ENCODE data around the gene KRT37.

The KRT37 gene

DNA sequence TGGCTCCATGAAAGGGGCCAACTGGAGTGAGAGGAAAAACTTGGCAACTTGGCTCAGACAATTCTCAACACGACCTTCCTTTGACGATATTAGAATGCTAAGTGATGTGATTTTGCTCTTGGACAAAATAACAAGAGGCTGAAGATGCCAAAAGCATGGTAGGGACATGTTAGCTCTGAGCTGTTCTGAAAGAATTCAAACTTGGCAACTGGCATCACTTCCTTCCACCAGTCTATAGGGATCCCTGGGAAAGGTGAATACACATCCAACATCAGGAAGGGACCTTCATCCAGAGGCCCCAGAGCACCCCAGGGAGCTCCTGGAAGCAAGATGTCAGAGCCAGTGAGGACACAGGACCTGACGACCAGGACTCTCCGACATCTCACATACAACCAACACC is 4.3 kb downstream of the KRT37 start:
- H3K4me3 ChIP-seq (ENCODE audit: low read depth, low read length) = no peak overlapping the region
- no peak for TF ChIP-seq CTCF (IDR thresholded peaks at IDR 0.05; ENCODE audit: low read depth, low read length, missing control alignments)
- no peak for DNase-seq (ENCODE audit: low read depth)
- in situ Hi-C loops (cut with HindIII; ENCODE audit: low sequenced_read_pairs) = no loop called here

DNA sequence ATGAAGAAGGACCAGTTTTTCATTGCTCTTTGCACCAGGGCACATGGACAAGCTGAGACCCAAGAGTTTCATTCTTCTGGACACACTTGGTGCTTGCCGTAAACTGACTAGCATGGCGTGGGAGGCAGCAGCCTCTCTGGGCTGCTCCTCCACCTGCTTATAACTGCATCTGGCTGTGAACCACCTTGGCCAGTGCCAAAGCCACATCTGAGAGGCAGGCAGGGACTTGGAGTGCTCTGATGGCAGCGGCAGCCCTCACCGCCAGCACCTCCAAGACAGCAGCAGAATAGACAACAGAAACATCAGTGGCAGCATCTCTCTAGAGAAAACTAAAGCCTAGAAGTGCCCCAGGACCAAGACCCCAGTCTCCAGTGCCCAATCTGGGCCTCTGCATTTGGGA is 4.7 kb downstream of the KRT37 start:
- in situ Hi-C loops (cut with HindIII; ENCODE audit: low sequenced_read_pairs) = no loop called here
- no peak for DNase-seq (ENCODE audit: low read depth)
- no peak for TF ChIP-seq CTCF (IDR thresholded peaks at IDR 0.05; ENCODE audit: low read depth, low read length, missing control alignments)
- no peak overlapping the region for H3K4me3 ChIP-seq (ENCODE audit: low read depth, low read length)

DNA sequence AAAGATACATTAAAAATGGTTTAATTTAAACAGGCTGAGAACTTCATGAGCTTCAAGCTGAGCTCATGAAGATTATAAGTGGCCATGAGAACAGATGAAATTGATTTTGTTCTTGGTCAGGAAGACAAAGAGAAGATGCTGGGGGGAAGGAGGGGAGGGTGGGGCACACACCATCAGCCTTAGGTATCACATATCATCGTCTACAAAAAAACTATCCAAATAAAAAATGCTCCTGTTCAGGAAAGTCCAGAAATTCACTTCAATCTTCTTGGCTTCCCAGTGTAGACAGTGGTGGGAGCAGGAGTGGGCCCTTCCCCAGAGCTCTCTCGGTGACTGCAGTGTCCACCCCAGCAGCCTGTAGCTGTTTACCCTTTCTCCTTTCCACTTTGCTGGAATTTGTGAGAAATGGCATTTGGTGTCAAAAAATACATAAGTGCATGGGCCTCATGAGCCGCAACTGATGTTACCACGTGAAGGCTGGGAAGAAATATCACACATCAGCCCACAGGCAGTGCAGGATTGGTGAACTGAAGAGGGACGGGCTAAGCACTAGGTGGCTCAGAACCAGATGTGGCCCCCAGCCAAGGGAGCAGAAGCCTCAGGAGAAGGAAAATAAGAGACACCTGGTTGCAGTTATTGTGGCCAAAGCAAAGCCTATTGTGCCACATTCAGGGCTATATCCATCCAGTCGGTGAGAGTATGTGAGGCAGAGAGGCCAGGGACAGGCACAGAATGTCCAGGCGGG is 6.1 kb downstream of the KRT37 start:
- H3K4me3 ChIP-seq (ENCODE audit: low read depth, low read length) = no peak overlapping the region
- no peak for TF ChIP-seq CTCF (IDR thresholded peaks at IDR 0.05; ENCODE audit: low read depth, low read length, missing control alignments)
- DNase-seq (ENCODE audit: low read depth) = no peak
- in situ Hi-C loops (cut with HindIII; ENCODE audit: low sequenced_read_pairs) = no loop called here

DNA sequence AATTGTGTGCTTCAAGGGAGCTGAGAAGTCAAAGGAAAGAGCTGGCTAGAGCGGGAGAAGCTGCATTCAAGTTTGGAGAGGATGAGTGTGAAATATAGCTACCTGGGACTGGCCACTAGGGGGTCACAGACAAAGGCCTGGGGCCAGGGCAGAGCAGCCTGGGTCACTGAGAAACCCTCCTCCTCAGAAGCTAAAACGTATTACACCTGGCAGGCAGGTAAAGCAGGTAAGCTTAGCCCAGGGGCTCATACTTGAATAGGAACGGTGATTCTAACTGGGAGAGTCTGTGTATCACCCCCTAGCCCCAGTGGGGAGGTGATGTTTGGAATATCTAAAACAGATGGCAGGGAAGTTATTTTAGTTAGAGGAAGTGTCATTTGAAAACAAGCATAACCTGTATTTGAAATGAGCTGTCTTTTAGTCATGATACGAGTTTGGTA is 6.8 kb downstream of the KRT37 start:
- no peak for DNase-seq (ENCODE audit: low read depth)
- peak; percentile 25 for TF ChIP-seq CTCF (IDR thresholded peaks at IDR 0.05; ENCODE audit: low read depth, low read length, missing control alignments)
- H3K4me3 ChIP-seq (ENCODE audit: low read depth, low read length) = no peak overlapping the region
- in situ Hi-C loops (cut with HindIII; ENCODE audit: low sequenced_read_pairs) = no loop called here

DNA sequence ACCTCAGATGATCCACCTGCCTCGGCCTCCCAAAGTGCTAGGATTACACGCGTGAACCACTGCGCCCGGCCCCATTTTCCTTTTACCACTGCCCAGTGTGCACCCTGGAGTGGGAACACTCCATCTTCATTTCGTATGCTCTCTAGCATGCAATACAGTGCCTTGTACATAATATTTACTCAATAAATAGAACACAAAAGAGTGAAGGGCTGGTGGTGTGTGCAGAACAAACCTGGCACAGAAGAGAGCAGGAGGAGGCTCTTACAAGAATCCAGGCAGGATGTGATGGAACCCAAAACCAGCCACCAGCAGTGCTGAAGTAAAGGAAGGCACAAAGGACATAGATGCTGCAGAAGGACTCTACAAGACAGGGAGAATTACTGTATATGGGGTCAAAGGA is 7.3 kb downstream of the KRT37 start:
- H3K4me3 ChIP-seq (ENCODE audit: low read depth, low read length) = no peak overlapping the region
- in situ Hi-C loops (cut with HindIII; ENCODE audit: low sequenced_read_pairs) = no loop called here
- TF ChIP-seq CTCF (IDR thresholded peaks at IDR 0.05; ENCODE audit: low read depth, low read length, missing control alignments) = no peak
- no peak for DNase-seq (ENCODE audit: low read depth)

DNA sequence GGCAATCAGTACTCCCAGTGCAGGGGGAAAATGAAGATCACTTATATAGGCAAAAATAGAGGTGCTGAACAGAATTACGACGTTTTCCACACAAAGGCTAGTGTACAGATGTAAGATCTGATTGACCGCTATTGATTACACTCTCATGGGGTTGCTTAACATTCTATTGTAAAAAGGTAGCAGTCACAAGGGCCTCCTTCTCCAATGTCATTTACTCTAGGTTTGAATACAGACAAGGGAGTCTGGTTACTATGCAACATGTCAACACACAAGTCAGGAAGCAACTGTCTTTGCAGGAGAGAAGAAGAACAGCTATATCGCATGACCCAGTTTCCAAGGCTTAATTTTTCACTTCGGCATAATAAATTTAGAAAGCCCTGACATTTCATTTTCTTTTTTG is 7.9 kb downstream of the KRT37 start:
- H3K4me3 ChIP-seq (ENCODE audit: low read depth, low read length) = no peak overlapping the region
- no peak for TF ChIP-seq CTCF (IDR thresholded peaks at IDR 0.05; ENCODE audit: low read depth, low read length, missing control alignments)
- no peak for DNase-seq (ENCODE audit: low read depth)
- in situ Hi-C loops (cut with HindIII; ENCODE audit: low sequenced_read_pairs) = no loop called here

Measured in astrocyte of the cerebellum (primary cell).